ENCODE measurements around the gene PTPRD. TPM values are rescaled to one million over a fixed set of nuclear protein-coding genes. Genes with fewer than 3 reads are reported as not detected.

PTPRD gene
- total RNA-seq, 1 experiment from 2014 or later, result 4.5 TPM

GRCh38 chr9:8778356-8778755 is 1834.4 kb downstream of the PTPRD start:
- no peak for DNase-seq (ENCODE audit: low read depth)

- DNase-seq (ENCODE audit: low read depth), result no peak
Observed at GRCh38 chr9:8772302-8772701, 1840.5 kb downstream of the PTPRD start.

GRCh38 chr9:8769153-8769552 is 1843.6 kb downstream of the PTPRD start:
- no peak for DNase-seq (ENCODE audit: low read depth)

GRCh38 chr9:8766096-8766495 is 1846.7 kb downstream of the PTPRD start:
- peak; percentile 44 for DNase-seq (ENCODE audit: low read depth)

- DNase-seq (ENCODE audit: low read depth), result no peak
Observed at GRCh38 chr9:8764051-8764450, 1848.8 kb downstream of the PTPRD start.

GRCh38 chr9:8762479-8763085 is 1850.2 kb downstream of the PTPRD start:
- DNase-seq (ENCODE audit: low read depth), result no peak

- no peak for DNase-seq (ENCODE audit: low read depth)
Observed at GRCh38 chr9:8760000-8760767, 1852.6 kb downstream of the PTPRD start.

- DNase-seq (ENCODE audit: low read depth), result no peak
Observed at GRCh38 chr9:8757881-8758280, 1854.9 kb downstream of the PTPRD start.

GRCh38 chr9:8754751-8755150 is 1858.1 kb downstream of the PTPRD start:
- no peak for DNase-seq (ENCODE audit: low read depth)

GRCh38 chr9:8751406-8751930 is 1861.3 kb downstream of the PTPRD start:
- no peak for DNase-seq (ENCODE audit: low read depth)

GRCh38 chr9:8750639-8751051 is 1862.2 kb downstream of the PTPRD start:
- DNase-seq (ENCODE audit: low read depth), result no peak

- DNase-seq (ENCODE audit: low read depth), result no peak
Observed at GRCh38 chr9:8745347-8745746, 1867.5 kb downstream of the PTPRD start.

- no peak for DNase-seq (ENCODE audit: low read depth)
Observed at GRCh38 chr9:8738945-8739344, 1873.9 kb downstream of the PTPRD start.

GRCh38 chr9:8736805-8737204 is 1876.0 kb downstream of the PTPRD start:
- no peak for DNase-seq (ENCODE audit: low read depth)

- no peak for DNase-seq (ENCODE audit: low read depth)
Observed at GRCh38 chr9:8734760-8735159, 1878.0 kb downstream of the PTPRD start.

GRCh38 chr9:8733131-8733954 is 1879.5 kb downstream of the PTPRD start:
- DNase-seq (ENCODE audit: low read depth), result no peak

GRCh38 chr9:8732367-8733075 is 1880.3 kb downstream of the PTPRD start:
- DNase-seq (ENCODE audit: low read depth), result no peak

GRCh38 chr9:8730618-8731017 is 1882.2 kb downstream of the PTPRD start:
- DNase-seq (ENCODE audit: low read depth), result no peak

GRCh38 chr9:8728910-8729309 is 1883.9 kb downstream of the PTPRD start:
- no peak for DNase-seq (ENCODE audit: low read depth)

GRCh38 chr9:8727191-8727590 is 1885.6 kb downstream of the PTPRD start:
- no peak for DNase-seq (ENCODE audit: low read depth)

- DNase-seq (ENCODE audit: low read depth), result no peak
Observed at GRCh38 chr9:8726692-8727091, 1886.1 kb downstream of the PTPRD start.

GRCh38 chr9:8725635-8726034 is 1887.2 kb downstream of the PTPRD start:
- no peak for DNase-seq (ENCODE audit: low read depth)
